Measurements from ENCODE around the gene TTC14. TPM values are rescaled to one million over a fixed set of nuclear protein-coding genes. Genes with fewer than 3 reads are reported as not detected.

TTC14 gene
- total and polyA plus RNA-seq, 2 donors (not counting 3 experiments of a cell fraction or from before 2014, with no cell fraction given) = 14.5 to 33.6 TPM

DNA sequence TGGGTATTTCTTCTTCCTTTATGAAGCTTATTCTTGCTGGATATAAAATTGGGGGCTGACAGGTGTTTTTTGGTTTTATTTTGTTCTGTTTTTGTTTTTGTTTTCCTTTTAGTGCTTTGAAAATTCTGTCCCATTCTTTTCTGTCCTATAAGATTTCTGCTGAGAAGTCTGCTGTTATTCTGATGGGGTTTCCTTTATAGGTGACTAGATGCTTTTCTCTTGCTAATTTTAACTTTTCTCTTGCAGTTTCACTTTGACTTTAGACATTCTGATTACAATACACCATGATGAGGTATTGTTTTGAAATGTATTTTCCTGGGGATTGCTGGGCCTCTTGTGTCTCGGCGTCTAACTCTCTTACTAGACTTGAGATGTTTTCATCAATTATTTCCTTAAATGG, 22.8 kb downstream of the TTC14 start:
- intact Hi-C loops (cut with micrococcal nuclease) (no loop called here), dilution Hi-C loops (cut with MboI; ENCODE audit: extremely low pct_ligation_motif_present, low sequenced_read_pairs) (no loop called here)
- POLR2A ChIA-PET = no interaction called here
- BruUV-seq (replicated peaks) = no TSS peak
- no peaks in the 10 kb centered on the region for H3K79me2 ChIP-seq (ENCODE audit: control insufficient read depth, insufficient read depth, low read length)
- H3K9me1 ChIP-seq (replicated peaks; ENCODE audit: control insufficient read depth, extremely low read depth, insufficient read depth, low read length) = no peaks in the 10 kb centered on the region
- no peaks in the 10 kb centered on the region for H3K27me3 ChIP-seq (ENCODE audit: control insufficient read depth in 2 of 2, insufficient read depth in 2 of 2, low read length in 2 of 2)
- no peak overlapping the region for H3K9ac ChIP-seq (replicated peaks; ENCODE audit: extremely low read depth, insufficient read depth, low read length)
- H3K4me3 ChIP-seq (replicated peaks in 1 of 3; ENCODE audit: insufficient read depth in 1 of 3, low read depth in 1 of 3, low read length in 3 of 3) = no peak overlapping the region
- DNase-seq (ENCODE audit: low read depth, low spot score) (no peak), FAIRE-seq (no peak)
- CTCF ChIA-PET = no interaction called here
- no peak overlapping the region for H2AFZ ChIP-seq (ENCODE audit: low read depth, low read length)
- no peak overlapping the region for H3K27ac ChIP-seq (ENCODE audit: insufficient read depth, low read depth, low read length)
- H4K20me1 ChIP-seq (replicated peaks; ENCODE audit: control insufficient read depth, extremely low read depth, insufficient read depth, low read length) = no peaks in the 10 kb centered on the region
- no peaks in the 10 kb centered on the region for H3K4me1 ChIP-seq (ENCODE audit: control insufficient read depth, extremely low read depth, insufficient read depth, low read length)
- H3K36me3 ChIP-seq (ENCODE audit: control insufficient read depth in 2 of 2, extremely low read depth in 1 of 2, insufficient read depth in 2 of 2, low read length in 2 of 2) = peaks cover 0 to 4% of the 10 kb centered on the region in 2 experiments
- no peaks in the 10 kb centered on the region for H3K9me3 ChIP-seq (replicated peaks; ENCODE audit: control insufficient read depth, insufficient read depth, low read length)
- no peak for TF ChIP-seq GATA2 (IDR thresholded peaks at IDR 0.05; ENCODE audit: insufficient read depth, insufficient read length, low read depth, low read length)
- TF ChIP-seq EZH2 (IDR thresholded peaks at IDR 0.05; ENCODE audit: borderline replicate concordance, low read depth, low read length, severe bottlenecking) = no peak
- TF ChIP-seq, protein P1, sequence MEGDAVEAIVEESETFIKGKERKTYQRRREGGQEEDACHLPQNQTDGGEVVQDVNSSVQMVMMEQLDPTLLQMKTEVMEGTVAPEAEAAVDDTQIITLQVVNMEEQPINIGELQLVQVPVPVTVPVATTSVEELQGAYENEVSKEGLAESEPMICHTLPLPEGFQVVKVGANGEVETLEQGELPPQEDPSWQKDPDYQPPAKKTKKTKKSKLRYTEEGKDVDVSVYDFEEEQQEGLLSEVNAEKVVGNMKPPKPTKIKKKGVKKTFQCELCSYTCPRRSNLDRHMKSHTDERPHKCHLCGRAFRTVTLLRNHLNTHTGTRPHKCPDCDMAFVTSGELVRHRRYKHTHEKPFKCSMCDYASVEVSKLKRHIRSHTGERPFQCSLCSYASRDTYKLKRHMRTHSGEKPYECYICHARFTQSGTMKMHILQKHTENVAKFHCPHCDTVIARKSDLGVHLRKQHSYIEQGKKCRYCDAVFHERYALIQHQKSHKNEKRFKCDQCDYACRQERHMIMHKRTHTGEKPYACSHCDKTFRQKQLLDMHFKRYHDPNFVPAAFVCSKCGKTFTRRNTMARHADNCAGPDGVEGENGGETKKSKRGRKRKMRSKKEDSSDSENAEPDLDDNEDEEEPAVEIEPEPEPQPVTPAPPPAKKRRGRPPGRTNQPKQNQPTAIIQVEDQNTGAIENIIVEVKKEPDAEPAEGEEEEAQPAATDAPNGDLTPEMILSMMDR (IDR thresholded peaks at IDR 0.05; ENCODE audit: extremely low read depth in 1 of 2, insufficient read depth in 1 of 2, low read depth in 1 of 2, low read length in 2 of 2) = no peak
- H3K4me2 ChIP-seq (ENCODE audit: insufficient read depth, low read length) = no peak overlapping the region

DNA sequence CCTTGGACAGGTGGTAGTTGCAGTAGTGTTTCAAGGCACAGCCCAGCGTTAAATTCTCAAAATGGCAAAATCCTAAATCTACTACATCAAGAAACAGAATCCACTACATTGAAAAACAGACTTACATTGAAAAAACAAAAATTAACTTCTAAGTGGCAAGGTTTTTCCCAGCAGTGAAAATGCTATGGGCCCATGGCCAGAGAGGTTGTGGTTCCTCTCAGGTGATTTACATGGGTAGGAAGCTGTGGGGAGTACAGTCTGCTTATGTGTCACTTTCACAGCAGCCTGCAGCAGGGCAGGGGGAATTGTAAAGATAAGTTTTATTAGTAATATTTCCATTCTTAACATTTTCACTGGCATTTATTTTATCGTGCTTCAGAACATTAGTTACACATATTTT, 24.9 kb downstream of the TTC14 start:
- Histone ChIP-seq H3K9ac (replicated peaks; ENCODE audit: extremely low read depth, insufficient read depth, low read length) (no peak overlapping the region), H2AFZ (ENCODE audit: low read depth, low read length) (no peak overlapping the region), H3K4me1 (ENCODE audit: control insufficient read depth, extremely low read depth, insufficient read depth, low read length) (peaks cover 11% of the 10 kb centered on the region), H3K9me1 (replicated peaks; ENCODE audit: control insufficient read depth, extremely low read depth, insufficient read depth, low read length) (no peaks in the 10 kb centered on the region), H3K4me2 (ENCODE audit: insufficient read depth, low read length) (no peak overlapping the region), H3K79me2 (ENCODE audit: control insufficient read depth, insufficient read depth, low read length) (no peaks in the 10 kb centered on the region), H4K20me1 (replicated peaks; ENCODE audit: control insufficient read depth, extremely low read depth, insufficient read depth, low read length) (no peaks in the 10 kb centered on the region), H3K4me3 (replicated peaks in 1 of 3; ENCODE audit: insufficient read depth in 1 of 3, low read depth in 1 of 3, low read length in 3 of 3) (no peak overlapping the region), H3K27me3 (ENCODE audit: control insufficient read depth in 2 of 2, insufficient read depth in 2 of 2, low read length in 2 of 2) (no peaks in the 10 kb centered on the region), H3K36me3 (ENCODE audit: control insufficient read depth in 2 of 2, extremely low read depth in 1 of 2, insufficient read depth in 2 of 2, low read length in 2 of 2) (peaks cover 0 to 4% of the 10 kb centered on the region in 2 experiments), H3K27ac (ENCODE audit: insufficient read depth, low read depth, low read length) (no peak overlapping the region), H3K9me3 (replicated peaks; ENCODE audit: control insufficient read depth, insufficient read depth, low read length) (no peaks in the 10 kb centered on the region)
- no peak for FAIRE-seq
- POLR2A ChIA-PET = no interaction called here
- no peak for DNase-seq (ENCODE audit: low read depth, low spot score)
- no TSS peak for BruUV-seq (replicated peaks)
- intact Hi-C loops (cut with micrococcal nuclease) = no loop called here
- dilution Hi-C loops (cut with MboI; ENCODE audit: extremely low pct_ligation_motif_present, low sequenced_read_pairs) = no loop called here
- CTCF ChIA-PET = interaction anchor here (0.9 to 1.2 kb wide), 2 partner anchors 25 to 32 kb away, joined by 3 read pairs; partner anchors contain the start of gene TTC14
- TF ChIP-seq EZH2 (IDR thresholded peaks at IDR 0.05; ENCODE audit: borderline replicate concordance, low read depth, low read length, severe bottlenecking) (no peak), JUN (IDR thresholded peaks at IDR 0.05; ENCODE audit: borderline replicate concordance, insufficient read depth, insufficient read length, low read depth) (no peak)
